ENCODE measurements around the gene ZBTB8B.
"Not testable (repeated sequence)": the region's sequence is repeated elsewhere in the genome, so short reads cannot be mapped to it uniquely, and the experiment has no call there.

ZBTB8B gene

GRCh38 chr1:32464716-32465577, at the start of gene ZBTB8B:
Gene ZBTB8B, plus strand, starts transcription at chr1:32465072. Its CDS starts 5,553 bp downstream, at chr1:32470625.
- DNase-seq: peak; percentile 74

GRCh38 chr1:32421775-32422174, 43.1 kb upstream of the ZBTB8B start:
- DNase-seq: no peak

- no peak for DNase-seq
Observed at GRCh38 chr1:32426489-32427255, 38.2 kb upstream of the ZBTB8B start.

- no peak for DNase-seq
Observed at GRCh38 chr1:32427264-32427963, 37.5 kb upstream of the ZBTB8B start.

- no peak for DNase-seq
Observed at GRCh38 chr1:32431736-32432400, 33.0 kb upstream of the ZBTB8B start.

- no peak for DNase-seq
Observed at GRCh38 chr1:32438136-32438535, 26.7 kb upstream of the ZBTB8B start.

GRCh38 chr1:32438777-32439176, 26.1 kb upstream of the ZBTB8B start:
- DNase-seq: not testable (repeated sequence)

- not testable (repeated sequence) for DNase-seq
Observed at GRCh38 chr1:32441467-32441866, 23.4 kb upstream of the ZBTB8B start.

GRCh38 chr1:32447469-32448185, 17.2 kb upstream of the ZBTB8B start:
- DNase-seq: no peak

- peak; percentile 64 for DNase-seq
Observed at GRCh38 chr1:32448186-32448772, 16.6 kb upstream of the ZBTB8B start.

GRCh38 chr1:32448773-32449456, 16.0 kb upstream of the ZBTB8B start:
- no peak for DNase-seq

- DNase-seq: not testable (repeated sequence)
Observed at GRCh38 chr1:32449457-32449831, 15.4 kb upstream of the ZBTB8B start.

- no peak for DNase-seq
Observed at GRCh38 chr1:32454726-32455125, 10.1 kb upstream of the ZBTB8B start.

- no peak for DNase-seq
Observed at GRCh38 chr1:32455958-32456357, 8.9 kb upstream of the ZBTB8B start.

GRCh38 chr1:32458798-32459197, 6.1 kb upstream of the ZBTB8B start:
- DNase-seq: not testable (repeated sequence)

- DNase-seq: not testable (repeated sequence)
Observed at GRCh38 chr1:32462977-32463376, 1.9 kb upstream of the ZBTB8B start.

GRCh38 chr1:32464191-32464715, 619 bp upstream of the ZBTB8B start:
- no peak for DNase-seq

- DNase-seq: no peak
Observed at GRCh38 chr1:32465578-32465933, 684 bp downstream of the ZBTB8B start.

- no peak for DNase-seq
Observed at GRCh38 chr1:32466761-32467160, 1.9 kb downstream of the ZBTB8B start.

- DNase-seq: no peak
Observed at GRCh38 chr1:32468791-32469190, 3.9 kb downstream of the ZBTB8B start.

- no peak for DNase-seq
Observed at GRCh38 chr1:32470431-32470830, 5.6 kb downstream of the ZBTB8B start.

Measured in activated CD8-positive, alpha-beta memory T cell treated with anti-CD3 and anti-CD28 coated beads, Interleukin-2, amount 50 U/mL, for 48 hours (primary cell).